Chondrocyte (in vitro differentiated cells): ENCODE results near the gene F11R. TPM values are rescaled to one million over a fixed set of nuclear protein-coding genes. Genes with fewer than 3 reads are reported as not detected.

Source experiments
- DNase-seq: peaks from one replicate; pipeline ENCODE4 v3.0.0; 2021; ENCODE audit warnings: mixed read lengths, low spot score
- H3K27ac Mint-ChIP-seq: one replicate; pipeline ENCODE4 v1.8.0; 2021; ENCODE audit warnings: mild to moderate bottlenecking, moderate library complexity, mixed read lengths; ENCODE audit not compliant: unreplicated experiment
- H3K27me3 Mint-ChIP-seq: 2 replicates; pipeline ENCODE4 v1.8.0; 2021; ENCODE audit warnings: low read depth, mixed read lengths
- H3K36me3 Mint-ChIP-seq: 2 replicates; pipeline ENCODE4 v1.8.0; 2021; ENCODE audit warnings: low read depth, mixed read lengths
- H3K4me1 Mint-ChIP-seq: 2 replicates; pipeline ENCODE4 v1.8.0; 2021; ENCODE audit warnings: low read depth, mild to moderate bottlenecking, mixed read lengths
- H3K4me3 Mint-ChIP-seq: one replicate; pipeline ENCODE4 v1.8.0; 2021; ENCODE audit warnings: mild to moderate bottlenecking, moderate library complexity, mixed read lengths; ENCODE audit not compliant: unreplicated experiment
- H3K9me3 Mint-ChIP-seq: 2 replicates; pipeline ENCODE4 v1.8.0; 2021; ENCODE audit warnings: low read depth, mixed read lengths
- total RNA-seq: library from RNA; stranded (reverse); gene quantifications from 3 replicates; pipeline ENCODE4 v1.2.1, GENCODE V29; 2021
- TF ChIP-seq, protein P1 (sequence below): fragments of 200-600 bp; sonication (generic); IDR thresholded peaks from 2 replicates; pipeline ENCODE4 v1.5.0; 2021; ENCODE audit warnings: antibody characterized with exemption, mild to moderate bottlenecking, moderate library complexity

F11R gene
- total RNA-seq, 1 donor from 2014 or later = 0.90 TPM

DNA sequence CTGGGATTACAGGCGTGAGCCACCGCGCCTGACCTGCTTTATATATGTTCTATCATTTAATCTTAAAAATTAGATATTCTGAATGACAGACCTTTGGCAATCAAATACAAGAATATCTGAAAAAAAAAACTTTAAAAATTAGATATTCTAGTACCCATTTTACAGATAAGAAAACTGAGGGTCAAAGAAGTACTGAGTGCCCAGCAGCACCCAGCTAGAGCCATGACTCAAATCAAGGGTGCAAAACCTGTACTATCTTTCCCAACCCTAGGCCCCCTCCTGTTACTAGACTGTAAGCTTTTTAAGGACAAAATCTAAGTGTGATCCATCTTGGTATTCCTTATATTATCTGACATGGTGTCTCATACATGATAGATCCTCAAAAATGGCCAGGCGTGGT is 40.5 kb upstream of the F11R start:
- Mint-ChIP-seq H3K27ac (no peak overlapping the region), H3K36me3 (no peaks in the 10 kb centered on the region), H3K4me3 (no peak overlapping the region), H3K9me3 (no peaks in the 10 kb centered on the region), H3K4me1 (no peaks in the 10 kb centered on the region), H3K27me3 (peaks cover 20% of the 10 kb centered on the region)
- TF ChIP-seq, protein P1, sequence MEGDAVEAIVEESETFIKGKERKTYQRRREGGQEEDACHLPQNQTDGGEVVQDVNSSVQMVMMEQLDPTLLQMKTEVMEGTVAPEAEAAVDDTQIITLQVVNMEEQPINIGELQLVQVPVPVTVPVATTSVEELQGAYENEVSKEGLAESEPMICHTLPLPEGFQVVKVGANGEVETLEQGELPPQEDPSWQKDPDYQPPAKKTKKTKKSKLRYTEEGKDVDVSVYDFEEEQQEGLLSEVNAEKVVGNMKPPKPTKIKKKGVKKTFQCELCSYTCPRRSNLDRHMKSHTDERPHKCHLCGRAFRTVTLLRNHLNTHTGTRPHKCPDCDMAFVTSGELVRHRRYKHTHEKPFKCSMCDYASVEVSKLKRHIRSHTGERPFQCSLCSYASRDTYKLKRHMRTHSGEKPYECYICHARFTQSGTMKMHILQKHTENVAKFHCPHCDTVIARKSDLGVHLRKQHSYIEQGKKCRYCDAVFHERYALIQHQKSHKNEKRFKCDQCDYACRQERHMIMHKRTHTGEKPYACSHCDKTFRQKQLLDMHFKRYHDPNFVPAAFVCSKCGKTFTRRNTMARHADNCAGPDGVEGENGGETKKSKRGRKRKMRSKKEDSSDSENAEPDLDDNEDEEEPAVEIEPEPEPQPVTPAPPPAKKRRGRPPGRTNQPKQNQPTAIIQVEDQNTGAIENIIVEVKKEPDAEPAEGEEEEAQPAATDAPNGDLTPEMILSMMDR = no peak
- DNase-seq = no peak

DNA sequence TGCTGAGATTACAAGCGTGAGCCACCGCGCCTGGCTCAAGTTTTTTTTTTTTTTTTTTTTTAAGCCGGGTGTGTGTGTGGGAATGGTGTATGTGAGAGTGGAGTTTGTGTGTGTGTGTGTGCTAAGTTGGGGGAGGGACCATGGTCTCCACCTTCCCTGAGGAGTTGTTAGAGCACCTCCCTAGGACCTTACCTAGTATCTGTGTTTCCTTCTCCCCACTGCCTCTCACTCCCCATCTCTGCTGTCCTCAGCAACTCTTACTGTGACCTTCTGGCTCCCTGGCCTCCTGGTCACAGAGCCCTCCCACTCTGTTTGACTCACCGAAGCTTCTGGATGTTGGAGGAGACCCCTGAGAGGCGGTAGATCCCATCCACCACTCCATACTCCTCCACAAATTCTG is 38.3 kb upstream of the F11R start:
- H3K4me3 Mint-ChIP-seq = no peak overlapping the region
- H3K27ac Mint-ChIP-seq = no peak overlapping the region
- H3K9me3 Mint-ChIP-seq = no peaks in the 10 kb centered on the region
- TF ChIP-seq, protein P1 = no peak
- DNase-seq = no peak
- H3K36me3 Mint-ChIP-seq = no peaks in the 10 kb centered on the region
- H3K4me1 Mint-ChIP-seq = no peaks in the 10 kb centered on the region
- H3K27me3 Mint-ChIP-seq = peaks cover 17% of the 10 kb centered on the region

DNA sequence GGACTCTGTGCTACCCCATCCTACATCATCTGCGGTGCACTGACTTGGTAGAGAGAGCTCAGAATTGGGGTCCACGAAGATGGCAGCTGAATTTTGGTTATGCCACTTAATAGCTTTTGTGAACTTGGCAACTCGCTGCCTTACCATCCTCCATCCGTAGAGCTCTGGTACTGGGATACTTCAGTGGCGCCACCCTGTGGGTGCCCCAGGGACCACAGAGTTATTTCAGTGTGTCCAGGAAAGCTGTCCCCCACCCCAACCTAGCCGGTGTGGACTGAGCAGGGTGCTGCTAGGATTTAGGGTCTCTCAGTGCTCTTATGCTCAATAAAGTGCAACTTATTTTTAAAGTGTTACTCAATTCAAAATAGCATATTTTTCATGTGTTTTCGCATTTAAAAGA is 33.9 kb upstream of the F11R start:
- H3K36me3 Mint-ChIP-seq = no peaks in the 10 kb centered on the region
- no peak overlapping the region for H3K4me3 Mint-ChIP-seq
- no peak overlapping the region for H3K27ac Mint-ChIP-seq
- no peak for DNase-seq
- H3K27me3 Mint-ChIP-seq = no peaks in the 10 kb centered on the region
- no peaks in the 10 kb centered on the region for H3K4me1 Mint-ChIP-seq
- TF ChIP-seq, protein P1 = peak; percentile 34
- no peaks in the 10 kb centered on the region for H3K9me3 Mint-ChIP-seq

DNA sequence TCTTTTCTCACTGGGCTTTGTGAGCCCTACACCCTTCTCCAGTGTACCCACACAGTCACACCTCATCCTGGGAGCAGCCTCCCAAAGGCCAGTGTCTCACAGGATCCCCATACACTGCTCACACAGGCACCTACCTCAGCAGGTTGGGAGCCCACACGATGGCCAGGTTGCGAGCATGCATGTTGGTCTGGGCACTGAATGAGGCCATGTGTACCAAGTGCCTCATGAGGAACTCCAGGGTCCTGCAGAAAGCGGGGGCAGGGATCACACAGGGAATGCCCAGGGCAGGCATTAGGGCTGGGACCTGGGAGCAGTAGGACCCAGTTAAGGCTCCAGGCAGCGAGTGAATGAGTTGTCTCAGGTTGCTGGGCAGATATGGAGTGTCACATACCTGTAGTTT is 33.3 kb upstream of the F11R start:
- Mint-ChIP-seq H3K4me1 (no peaks in the 10 kb centered on the region), H3K27ac (no peak overlapping the region), H3K36me3 (no peaks in the 10 kb centered on the region), H3K9me3 (peaks cover 1% of the 10 kb centered on the region), H3K27me3 (no peaks in the 10 kb centered on the region), H3K4me3 (no peak overlapping the region)
- no peak for DNase-seq
- TF ChIP-seq, protein P1 = no peak

DNA sequence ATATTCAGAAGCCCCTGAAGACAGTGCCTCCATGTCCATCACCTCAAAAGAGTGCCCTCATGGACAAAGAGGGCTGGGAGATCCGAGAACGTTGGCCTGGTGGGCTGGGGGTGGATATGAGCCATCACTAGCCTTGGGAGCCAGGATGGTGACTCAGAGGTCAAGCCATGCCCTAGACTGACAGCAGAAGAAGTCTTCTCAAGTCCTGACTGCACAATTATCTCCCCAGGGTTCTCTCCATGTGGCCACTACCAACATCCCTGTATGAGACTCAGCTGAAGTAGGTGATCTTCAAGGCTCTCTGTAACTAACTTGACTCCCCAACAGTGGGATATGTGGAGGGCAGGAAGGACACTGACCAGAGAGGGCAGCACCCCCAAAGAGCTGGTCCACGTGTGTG is 31.9 kb upstream of the F11R start:
- H3K4me1 Mint-ChIP-seq = no peaks in the 10 kb centered on the region
- TF ChIP-seq, protein P1 = no peak
- H3K9me3 Mint-ChIP-seq = peaks cover 13% of the 10 kb centered on the region
- no peak overlapping the region for H3K4me3 Mint-ChIP-seq
- no peak overlapping the region for H3K27ac Mint-ChIP-seq
- DNase-seq = no peak
- no peaks in the 10 kb centered on the region for H3K27me3 Mint-ChIP-seq
- H3K36me3 Mint-ChIP-seq = peaks cover 5% of the 10 kb centered on the region
